CD14-positive monocyte (primary cell): ENCODE data around the gene TPRG1. TPM values are rescaled to one million over a fixed set of nuclear protein-coding genes. Genes with fewer than 3 reads are reported as not detected.

Experiments
- DNase-seq, 3 donors: peaks; one replicate each; pipeline ENCODE4 v3.0.0-alpha.2; 2011 to 2022
- H2AFZ ChIP-seq: 2 replicates; pipeline ENCODE4 v1.6.0; 2012; ENCODE audit warnings: mild to moderate bottlenecking, low read depth, low read length, inconsistent platforms; ENCODE audit not compliant: insufficient read depth, poor library complexity, severe bottlenecking
- H3K27ac ChIP-seq, 2 donors: 1 replicate in 1 of 2; 2 replicates in 1 of 2; pipeline ENCODE4 v1.5.1; 2012 to 2013; ENCODE audit warnings: low read length in 2 of 2, control low read depth in 1 of 2, inconsistent platforms in 1 of 2, low read depth in 1 of 2, mild to moderate bottlenecking in 1 of 2
- H3K27me3 ChIP-seq, 2 donors: one replicate each; pipeline versions ENCODE4 v1.6.0 to v1.6.1; 2011 to 2013; ENCODE audit warnings: low read length in 2 of 2; ENCODE audit not compliant: control insufficient read depth in 2 of 2, insufficient read depth in 2 of 2
- H3K36me3 ChIP-seq, 2 donors: replicated peaks in 1 of 2; 1 replicate in 1 of 2; 2 replicates in 1 of 2; pipeline versions ENCODE4 v1.5.1 to v1.6.1; 2012 to 2013; ENCODE audit warnings: low read length in 2 of 2, control low read depth in 1 of 2, inconsistent platforms in 1 of 2, mild to moderate bottlenecking in 1 of 2; ENCODE audit not compliant: insufficient read depth in 2 of 2, control insufficient read depth in 1 of 2
- H3K4me1 ChIP-seq, 2 donors: 1 replicate in 1 of 2; 2 replicates in 1 of 2; pipeline versions ENCODE4 v1.5.1 to v1.6.1; 2012 to 2013; ENCODE audit warnings: low read length in 2 of 2, control low read depth in 1 of 2, inconsistent platforms in 1 of 2, mild to moderate bottlenecking in 1 of 2, moderate library complexity in 1 of 2; ENCODE audit not compliant: insufficient read depth in 2 of 2, control insufficient read depth in 1 of 2
- H3K4me2 ChIP-seq: replicated peaks from 2 replicates; pipeline ENCODE3; 2012; ENCODE audit warnings: low read length, moderate library complexity, mild to moderate bottlenecking; ENCODE audit not compliant: poor library complexity, severe bottlenecking; ENCODE audit errors: extremely low read depth
- H3K4me3 ChIP-seq, 3 experiments: fragments of 200-600 bp in 1 of 3; sonication (generic) in 1 of 3; replicated peaks in 1 of 3; 1 replicate in 2 of 3; 2 replicates in 1 of 3; pipeline ENCODE4 v1.5.1; 2011 to 2013; ENCODE audit warnings: low read length in 3 of 3, mild to moderate bottlenecking in 3 of 3, control low read depth in 2 of 3, low read depth in 2 of 3, inconsistent platforms in 1 of 3, moderate library complexity in 1 of 3
- H3K79me2 ChIP-seq: 2 replicates; pipeline ENCODE4 v1.6.0; 2012; ENCODE audit warnings: mild to moderate bottlenecking, control low read depth, inconsistent platforms, low read length, moderate library complexity; ENCODE audit not compliant: insufficient read depth
- H3K9ac ChIP-seq: 2 replicates; pipeline ENCODE4 v1.6.0; 2017; ENCODE audit warnings: low read length, mild to moderate bottlenecking; ENCODE audit not compliant: insufficient read depth, poor library complexity, severe bottlenecking
- H3K9me3 ChIP-seq, 2 donors: replicated peaks in 1 of 2; 1 replicate in 1 of 2; 2 replicates in 1 of 2; pipeline versions ENCODE4 v1.5.1 to v1.6.1; 2012 to 2013; ENCODE audit warnings: low read length in 2 of 2, control low read depth in 1 of 2; ENCODE audit not compliant: control insufficient read depth in 1 of 2, insufficient read depth in 1 of 2
- H4K20me1 ChIP-seq: 2 replicates; pipeline ENCODE4 v1.6.0; 2012; ENCODE audit warnings: mild to moderate bottlenecking, low read length, control low read depth, moderate library complexity; ENCODE audit not compliant: insufficient read depth
- H3K27ac Mint-ChIP-seq, 7 donors: one replicate each; pipeline ENCODE4 v1.8.0; 2020; ENCODE audit warnings: mild to moderate bottlenecking in 7 of 7, mixed read lengths in 7 of 7, moderate library complexity in 6 of 7, inconsistent platforms in 2 of 7
- H3K27me3 Mint-ChIP-seq, 3 donors: one replicate each; pipeline ENCODE4 v1.8.0; 2021 to 2022; ENCODE audit warnings: low read depth in 3 of 3, mild to moderate bottlenecking in 3 of 3, mixed read lengths in 3 of 3, moderate library complexity in 3 of 3, inconsistent platforms in 1 of 3
- H3K36me3 Mint-ChIP-seq, 2 donors: one replicate each; pipeline ENCODE4 v1.8.0; 2020; ENCODE audit warnings: mixed read lengths in 2 of 2, inconsistent platforms in 1 of 2, mild to moderate bottlenecking in 1 of 2
- H3K4me1 Mint-ChIP-seq: one replicate; pipeline ENCODE4 v1.8.0; 2020; ENCODE audit warnings: mild to moderate bottlenecking, mixed read lengths
- H3K4me3 Mint-ChIP-seq, 2 donors: one replicate each; pipeline ENCODE4 v1.8.0; 2020; ENCODE audit warnings: mild to moderate bottlenecking in 2 of 2, mixed read lengths in 2 of 2, moderate library complexity in 1 of 2
- H3K9me3 Mint-ChIP-seq, 7 donors: one replicate each; pipeline ENCODE4 v1.8.0; 2020 to 2022; ENCODE audit warnings: mixed read lengths in 7 of 7, mild to moderate bottlenecking in 6 of 7, moderate library complexity in 6 of 7, inconsistent platforms in 2 of 7
- CTCF ChIP-seq: fragments of 200-600 bp; IDR thresholded peaks from one replicate; pipeline ENCODE4 v1.8.0; 2022; ENCODE audit warnings: antibody characterized with exemption, mild to moderate bottlenecking
- WGBS: methylation state at CpG from one replicate; pipeline ENCODE4 v1.1.5; 2013; ENCODE audit warnings: missing lambda C conversion rate; ENCODE audit not compliant: insufficient coverage; 5-methylcytosine and 5-hydroxymethylcytosine counted together
- intact Hi-C, 2 donors: fragments of 100-400 bp; cut with micrococcal nuclease; formaldehyde crosslinking; loops; one replicate each; pipeline versions ENCODE4 v1.15.0 to v1.15.1; 2023
- polyA plus RNA-seq, 3 donors: library from polyadenylated mRNA; depleted of rRNA in 1 of 3; unstranded in 2 of 3; stranded (reverse) in 1 of 3; fragments of 300-500 nt in 2 of 3; fragments of >200 nt in 1 of 3; fragmentation: Illumina TruSeq in 2 of 3; gene quantifications; 1 replicate in 2 of 3; 2 replicates in 1 of 3; pipeline ENCODE4 v1.2.3, GENCODE V29; 2012 to 2021

Gene TPRG1
- polyA plus RNA-seq, 3 donors = 0.14 to 1.7 (median 0.55) TPM

- H3K79me2 ChIP-seq = no peaks in the 10 kb centered on the region
- peaks cover 25% of the 10 kb centered on the region in 2 donors for H3K4me1 ChIP-seq
- Mint-ChIP-seq H3K4me1 (peaks cover 26% of the 10 kb centered on the region), H3K27ac (peak overlapping the region in 3 of 7 donors; percentile 24 to 76 (median 62)), H3K36me3 (no peaks in the 10 kb centered on the region), H3K4me3 (no peak overlapping the region), H3K27me3 (peaks cover 0 to 4% (median 0%) of the 10 kb centered on the region in 3 donors), H3K9me3 (peaks cover 0 to 2% (median 0%) of the 10 kb centered on the region in 7 donors)
- 100% methylated on average over 3 of the region's 3 CpGs for WGBS
- H3K4me2 ChIP-seq = no peak overlapping the region
- H4K20me1 ChIP-seq = no peaks in the 10 kb centered on the region
- H3K9me3 ChIP-seq = no peaks in the 10 kb centered on the region
- intact Hi-C loops = no loop called here
- H3K27ac ChIP-seq = peak overlapping the region in 1 of 2 donors; percentile 62
- H2AFZ ChIP-seq = no peak overlapping the region
- H3K9ac ChIP-seq = no peak overlapping the region
- TF ChIP-seq CTCF = no peak
- H3K4me3 ChIP-seq = no peak overlapping the region
- H3K27me3 ChIP-seq = no peaks in the 10 kb centered on the region
- DNase-seq = no peak
- H3K36me3 ChIP-seq = no peaks in the 10 kb centered on the region
These were observed 106.5 kb downstream of the TPRG1 start for GRCh38 chr3:189278221-189278620.

GRCh38 chr3:189282189-189282588, 110.4 kb downstream of the TPRG1 start:
- Histone ChIP-seq H3K4me2 (no peak overlapping the region), H2AFZ (no peak overlapping the region), H3K27ac (no peak overlapping the region), H3K36me3 (no peaks in the 10 kb centered on the region), H4K20me1 (no peaks in the 10 kb centered on the region), H3K27me3 (no peaks in the 10 kb centered on the region), H3K79me2 (no peaks in the 10 kb centered on the region), H3K4me3 (no peak overlapping the region), H3K9me3 (no peaks in the 10 kb centered on the region), H3K4me1 (peaks cover 11 to 13% of the 10 kb centered on the region in 2 donors), H3K9ac (no peak overlapping the region)
- Mint-ChIP-seq H3K4me1 (peaks cover 14% of the 10 kb centered on the region), H3K9me3 (no peaks in the 10 kb centered on the region), H3K27ac (no peak overlapping the region), H3K27me3 (peaks cover 0 to 2% (median 0%) of the 10 kb centered on the region in 3 donors), H3K36me3 (no peaks in the 10 kb centered on the region), H3K4me3 (no peak overlapping the region)
- no peak for DNase-seq
- intact Hi-C loops = no loop called here
- WGBS = 100% methylated on average over 1 of the region's 3 CpGs
- TF ChIP-seq CTCF = no peak
